Skin of body (tissue), 2 donors: Measurements from ENCODE around the gene CTRB2. TPM values are rescaled to one million over a fixed set of nuclear protein-coding genes. Genes with fewer than 3 reads are reported as not detected.

Source experiments
- DNase-seq: peaks from one replicate; lab custom pipeline; 2025; lab: John Stamatoyannopoulos, UW
- total RNA-seq: library from RNA; depleted of rRNA; stranded (reverse); fragments of >200 nt; gene quantifications from one replicate; pipeline ENCODE4 v1.2.3, GENCODE V29; 2014

CTRB2 gene
- total RNA-seq: not detected

DNA sequence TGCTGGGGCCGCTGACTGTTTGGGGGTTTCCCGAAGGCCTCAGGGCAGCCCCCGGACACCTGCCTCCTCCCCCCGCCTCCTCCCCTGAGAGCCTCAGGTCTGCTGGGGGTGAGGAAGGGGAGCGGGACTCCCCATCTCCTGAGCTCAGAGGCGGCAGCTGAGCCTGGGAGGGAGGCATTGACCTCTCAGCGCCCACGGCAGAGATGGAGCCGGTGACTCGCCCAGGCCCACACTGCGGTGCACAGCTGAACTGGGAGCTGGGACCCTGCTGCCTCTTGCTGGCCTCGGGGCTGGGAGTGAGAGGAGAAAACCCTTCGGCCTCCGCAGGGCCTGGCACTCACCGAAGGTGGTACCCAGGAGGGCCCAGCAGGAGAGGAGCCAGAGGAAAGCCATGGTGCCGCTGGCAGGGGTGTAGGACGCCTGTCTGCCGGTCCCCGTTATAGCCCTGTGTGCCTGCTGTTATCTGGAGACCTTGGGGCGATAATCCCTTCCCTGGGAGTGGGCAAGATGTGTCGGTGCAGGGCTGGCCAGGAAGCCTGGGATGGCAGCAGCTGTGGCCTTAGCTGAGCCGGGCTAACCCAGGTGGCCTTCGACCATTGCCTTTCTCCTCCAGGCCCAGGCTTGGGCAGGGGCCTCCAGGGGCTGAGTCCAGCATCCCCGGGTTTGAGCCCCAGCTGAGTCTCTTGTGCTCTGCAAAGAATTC is at the start of gene CTRB2:
Gene CTRB2 (minus strand): TSS at position 413 of the 703 bp plus-strand sequence. CDS start 20 bp downstream, at position 393.
- DNase-seq: no peak

DNA sequence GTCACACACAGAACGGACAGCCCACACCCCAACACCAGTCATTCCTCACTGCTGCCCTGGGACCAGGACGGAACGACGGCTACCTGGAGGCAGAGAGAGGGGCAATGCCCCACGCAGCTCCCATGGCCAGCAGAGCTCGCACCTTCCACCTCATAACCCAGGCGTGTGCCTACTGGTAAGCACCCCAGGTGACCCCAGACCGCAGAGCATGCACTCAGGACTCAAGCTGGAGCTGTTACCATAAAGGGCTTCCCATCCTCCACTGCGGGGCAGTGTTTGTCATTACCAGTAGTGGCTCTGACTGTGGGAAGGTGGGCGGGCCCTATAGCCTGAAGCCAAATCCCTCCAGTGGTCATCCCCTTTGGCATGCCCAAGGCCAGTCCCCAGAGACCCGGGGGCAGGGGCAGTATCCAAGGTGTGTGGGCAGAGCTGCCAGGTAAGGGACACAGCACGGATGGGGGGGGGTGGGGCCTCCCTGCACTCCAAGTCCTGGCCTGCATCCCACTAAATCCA is 49.2 kb upstream of the CTRB2 start:
- DNase-seq: no peak

DNA sequence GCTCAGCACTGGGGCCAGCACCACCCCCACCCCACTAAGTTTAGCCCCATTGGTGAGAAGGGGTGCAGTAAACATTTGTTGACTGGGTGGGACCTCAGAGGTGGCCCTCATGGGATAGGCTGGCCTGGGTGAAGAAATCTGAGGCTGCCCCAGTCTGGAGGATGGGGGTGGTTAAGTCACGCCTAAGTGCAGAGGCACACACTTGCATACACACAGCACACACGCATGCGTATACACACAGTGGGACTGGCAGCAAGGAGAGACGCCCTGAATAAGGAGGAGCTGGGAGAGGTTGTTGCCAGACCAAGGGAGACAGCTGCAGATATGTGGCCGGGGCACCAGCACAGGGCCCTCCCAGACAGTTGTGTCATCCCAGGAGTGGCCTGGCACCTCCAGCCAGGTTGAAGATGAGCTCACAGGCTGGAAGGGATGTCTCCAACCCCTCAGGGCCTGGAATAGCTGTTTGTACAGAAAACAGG is 47.4 kb upstream of the CTRB2 start:
- DNase-seq: no peak

DNA sequence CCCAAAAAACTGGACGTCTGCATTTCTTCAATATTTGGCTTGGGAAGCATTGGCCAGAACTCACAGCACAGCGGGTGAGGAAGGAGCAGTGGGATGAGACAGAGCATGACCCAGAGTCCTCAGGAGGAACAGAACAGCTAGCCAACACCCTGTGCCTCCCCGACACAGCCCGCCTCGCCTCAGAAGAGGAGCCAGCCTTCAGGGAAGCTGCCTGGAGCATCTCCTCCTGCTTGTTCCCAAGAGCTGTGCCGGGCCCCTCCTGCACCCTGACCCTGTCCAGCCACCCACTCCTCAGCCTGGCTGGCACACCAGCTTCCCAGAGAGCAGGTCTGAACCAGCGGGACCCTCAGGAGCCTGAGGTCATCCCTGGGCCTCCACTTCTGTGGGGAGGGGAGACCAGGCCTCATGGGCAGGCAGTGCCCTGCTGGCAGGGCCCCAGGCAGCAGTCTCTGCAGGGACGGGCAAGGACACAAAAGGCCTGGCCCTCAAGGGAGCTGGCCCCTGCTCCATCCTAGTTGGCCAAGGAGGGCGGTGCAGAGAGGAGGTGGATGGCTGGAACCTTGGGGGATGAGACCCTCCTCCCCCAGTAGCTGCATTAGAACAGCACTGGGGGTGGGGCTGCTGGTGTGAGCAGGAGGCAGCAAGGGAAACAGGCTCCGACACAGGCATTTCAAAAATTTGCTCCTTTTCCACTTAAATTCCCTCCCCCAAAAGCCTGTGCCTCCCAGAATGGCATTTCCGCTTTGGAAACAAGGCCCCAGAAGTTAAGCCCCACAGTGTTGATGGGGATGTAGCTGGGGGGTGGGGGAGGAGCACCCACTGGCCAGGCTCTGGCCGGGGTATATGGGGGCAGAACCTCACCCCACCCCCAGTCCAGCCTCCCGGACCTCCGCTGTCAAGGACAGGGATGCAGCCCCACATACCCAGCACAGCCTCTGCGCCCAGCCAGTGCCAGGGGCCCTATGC is 46.3 kb upstream of the CTRB2 start:
- DNase-seq: no peak

DNA sequence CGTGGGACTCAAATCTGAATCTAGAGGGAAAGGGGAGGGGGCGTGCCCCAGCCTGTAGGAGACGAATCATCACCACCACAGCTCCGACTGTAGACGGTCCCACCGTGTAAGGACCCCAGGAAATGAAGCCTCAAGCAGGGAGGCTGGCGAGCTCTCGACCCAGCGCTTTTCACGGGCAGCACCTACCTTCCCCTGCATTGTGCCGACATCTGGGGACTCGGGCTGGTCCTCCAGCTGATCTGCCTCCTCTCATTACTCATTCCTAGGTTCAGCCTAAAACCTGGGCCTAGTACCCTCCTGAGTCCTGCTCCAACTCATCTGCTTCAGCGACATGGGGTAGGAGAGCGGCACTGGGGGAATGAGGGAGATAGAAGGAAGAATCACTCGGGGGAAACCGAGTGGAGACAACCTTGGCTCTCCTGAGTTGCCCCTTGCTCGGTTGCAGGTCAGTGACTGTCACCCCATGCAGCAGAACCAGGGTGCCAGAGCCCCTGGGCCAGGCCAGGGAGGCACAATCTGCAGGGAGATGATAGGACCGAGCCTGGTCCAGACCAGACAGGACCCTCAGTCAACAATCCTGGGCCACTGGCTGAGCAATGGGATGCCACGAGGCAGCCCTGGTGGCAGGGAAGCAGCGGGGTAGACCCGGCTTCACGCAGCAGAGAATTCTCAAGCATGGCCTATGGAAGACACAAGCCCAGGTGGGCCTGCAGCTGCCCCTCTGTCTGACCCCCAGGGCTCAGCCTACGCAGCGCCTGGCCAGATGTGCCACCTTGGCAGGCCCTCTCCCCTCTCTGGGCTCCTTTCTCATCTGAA is 45.3 kb upstream of the CTRB2 start:
- no peak for DNase-seq

DNA sequence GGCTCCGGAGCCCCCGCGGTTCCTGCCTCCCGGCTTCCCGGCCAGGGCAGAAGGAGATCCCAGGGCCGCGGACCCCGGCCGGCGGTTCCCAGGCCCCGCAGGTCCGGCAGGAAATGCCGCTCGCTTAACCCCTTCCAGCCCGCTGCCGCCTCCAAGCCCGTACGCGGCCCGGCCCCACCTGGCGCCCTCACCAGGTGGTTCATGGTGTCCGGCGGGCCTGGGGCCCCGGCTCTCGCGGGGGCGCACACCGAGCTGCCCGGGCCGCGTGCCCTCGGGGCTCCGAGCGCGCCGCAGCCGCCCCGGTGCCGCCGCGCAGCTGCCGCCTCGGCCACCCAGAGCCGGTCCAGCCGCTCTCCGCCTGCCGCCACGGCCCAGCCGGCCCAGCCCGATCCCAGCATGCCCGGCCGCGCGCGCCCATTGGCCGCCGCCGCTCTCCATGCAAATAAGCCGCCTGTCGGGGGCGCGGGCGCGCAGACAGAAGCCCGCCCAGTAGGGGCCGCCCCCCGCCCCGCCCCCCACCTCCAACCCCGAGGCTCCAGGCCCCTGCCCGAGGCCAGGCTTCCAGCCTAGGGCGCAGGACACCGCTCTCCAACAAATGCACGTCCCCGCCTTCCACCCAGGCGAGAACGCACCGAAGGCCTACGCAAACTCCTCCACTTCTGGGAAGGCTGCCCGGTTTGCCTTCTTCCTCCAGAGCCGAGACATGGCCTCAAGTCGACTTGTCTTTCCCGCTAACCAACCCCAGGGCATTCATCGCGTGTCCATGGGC is 44.5 kb upstream of the CTRB2 start, which contains the start of gene BCAR1:
Gene BCAR1 (minus strand): TSS at position 345 of the 769 bp plus-strand sequence. CDS start 142 bp downstream, at position 203.
- peak; percentile 68 for DNase-seq

DNA sequence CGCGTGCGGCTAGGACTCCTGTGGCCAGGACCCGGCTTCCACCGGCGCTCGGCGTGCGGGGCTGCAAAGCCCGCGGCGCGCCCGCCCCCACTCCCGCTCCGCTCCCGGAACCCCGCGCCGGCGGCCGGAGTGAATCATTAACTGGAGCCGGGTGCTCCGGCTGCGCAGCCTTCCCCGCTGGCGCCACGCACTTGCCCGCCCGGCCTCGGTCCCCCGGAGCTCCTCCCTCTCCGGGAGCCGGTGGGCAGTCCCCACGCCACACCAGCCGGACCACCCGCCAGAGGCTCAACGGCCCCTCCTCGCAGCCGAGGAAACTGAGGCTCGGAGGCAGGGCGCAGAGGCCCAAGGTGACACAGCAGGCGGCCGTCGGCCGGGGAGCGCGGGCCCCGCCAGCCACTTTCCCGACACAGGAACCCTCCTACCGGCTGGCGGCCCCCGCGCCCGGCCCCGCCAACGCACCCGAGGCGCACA is 43.9 kb upstream of the CTRB2 start:
- no peak for DNase-seq

DNA sequence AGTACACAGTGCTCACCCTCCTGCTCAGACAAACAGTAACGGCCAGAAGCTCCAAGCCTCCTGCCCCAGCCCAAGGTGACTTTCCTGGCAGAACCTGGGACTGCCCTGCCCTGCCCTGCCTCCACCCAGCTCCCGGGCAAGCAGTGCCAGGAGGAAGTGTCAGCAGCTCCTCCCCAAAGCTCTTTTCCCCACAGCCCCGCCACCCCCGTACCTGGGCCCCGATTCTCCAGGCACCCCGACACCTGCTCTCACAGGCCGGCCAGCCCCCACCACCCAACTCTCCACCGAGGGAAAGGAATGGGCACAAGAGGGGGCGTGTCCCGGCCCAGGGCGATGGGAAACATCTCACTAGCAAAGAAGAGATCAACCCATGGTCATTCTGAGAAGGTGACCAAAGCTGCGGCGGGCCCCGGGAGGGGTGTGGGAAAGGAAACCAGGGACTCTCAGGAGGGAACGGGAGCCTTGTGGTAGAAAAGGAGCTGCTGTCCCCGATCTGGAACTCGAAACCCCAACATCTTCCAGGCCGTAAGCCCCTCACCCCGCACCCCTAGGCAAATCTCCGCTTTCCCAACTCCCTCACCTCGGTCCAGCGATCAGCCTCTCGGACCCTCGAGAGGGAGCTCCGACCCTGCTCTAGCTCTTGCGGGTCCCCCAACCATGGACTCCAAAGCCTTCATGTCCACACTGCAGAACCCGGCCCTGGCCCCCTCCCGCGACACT is 43.3 kb upstream of the CTRB2 start:
- DNase-seq: no peak

DNA sequence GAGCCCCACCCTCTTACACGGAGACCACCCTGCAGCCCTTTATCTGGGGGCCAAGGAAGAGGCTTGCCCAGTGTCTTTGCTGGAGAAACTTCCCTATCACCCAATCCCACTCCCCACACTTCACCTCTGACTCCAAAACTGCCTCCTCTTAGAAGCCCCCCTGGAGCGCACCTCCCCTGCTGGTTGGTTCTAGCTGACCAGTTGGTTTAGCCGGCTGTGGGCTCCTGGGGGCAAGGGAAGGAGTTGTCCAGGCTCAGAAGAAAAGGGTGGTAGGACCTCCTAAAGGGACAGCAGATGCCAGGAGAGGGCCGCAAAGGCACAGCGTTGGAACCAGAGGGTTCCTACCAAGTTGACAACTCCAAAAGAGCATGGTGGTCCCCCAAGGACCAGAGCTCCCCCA is 42.5 kb upstream of the CTRB2 start:
- DNase-seq: no peak

DNA sequence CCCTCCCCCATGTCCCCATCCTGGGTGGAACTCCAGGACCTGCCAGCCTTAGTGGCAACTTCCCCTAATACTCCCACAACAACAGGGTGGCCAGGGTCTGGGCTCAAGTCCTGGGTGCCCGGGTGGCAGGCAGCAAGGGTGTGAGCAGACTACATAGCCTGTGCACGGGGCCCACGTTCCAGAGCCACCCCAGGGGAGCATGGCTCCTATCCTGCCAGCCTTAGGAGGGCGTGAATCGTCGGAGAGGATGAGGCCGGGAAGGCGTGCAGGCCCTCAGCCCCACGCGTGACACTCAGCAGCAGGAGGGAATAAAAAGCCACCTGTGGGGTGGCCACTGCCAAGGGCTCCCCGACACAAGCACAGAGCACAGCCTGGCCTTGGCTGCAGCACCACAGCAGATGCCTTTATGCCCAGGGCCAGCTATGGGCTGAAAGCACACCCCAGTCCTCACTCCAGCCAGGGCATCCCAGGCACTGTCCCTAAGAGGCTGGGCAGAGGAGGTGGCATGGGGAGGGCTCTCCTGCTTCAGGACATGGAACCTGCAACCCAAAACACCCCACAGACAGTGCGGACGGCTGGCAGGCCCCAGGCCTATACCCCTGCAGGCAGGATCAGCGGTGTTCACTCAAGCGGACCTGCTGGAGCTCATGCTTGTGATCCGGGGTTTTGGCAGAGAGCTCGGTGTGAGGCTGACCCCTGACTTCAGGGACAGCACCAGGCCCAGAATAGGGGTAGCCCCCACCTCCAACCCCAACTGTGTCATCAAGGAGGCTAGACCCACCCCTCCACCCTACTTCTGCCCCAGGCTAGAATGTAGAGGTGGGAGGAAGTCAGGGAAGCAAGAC is 41.8 kb upstream of the CTRB2 start:
- DNase-seq: no peak

DNA sequence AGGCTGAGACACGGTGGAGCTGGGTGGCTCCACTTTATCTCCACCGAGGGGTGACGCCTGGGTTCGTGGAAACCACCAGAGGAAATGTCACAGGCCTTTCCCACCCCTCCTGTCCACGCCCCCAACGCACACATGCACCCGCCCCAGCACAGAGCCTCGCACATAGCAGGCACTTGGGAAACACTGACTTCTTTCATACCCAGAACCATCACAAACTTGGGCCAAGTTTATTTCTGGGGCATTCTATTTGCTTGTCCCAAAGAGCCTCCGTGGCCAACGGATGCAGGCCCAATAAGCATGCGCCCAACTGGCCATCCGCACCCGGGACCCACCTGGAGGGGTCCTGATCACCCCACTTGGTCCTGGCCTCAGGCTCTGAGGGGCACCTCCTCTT is 41.2 kb upstream of the CTRB2 start:
- DNase-seq: no peak

DNA sequence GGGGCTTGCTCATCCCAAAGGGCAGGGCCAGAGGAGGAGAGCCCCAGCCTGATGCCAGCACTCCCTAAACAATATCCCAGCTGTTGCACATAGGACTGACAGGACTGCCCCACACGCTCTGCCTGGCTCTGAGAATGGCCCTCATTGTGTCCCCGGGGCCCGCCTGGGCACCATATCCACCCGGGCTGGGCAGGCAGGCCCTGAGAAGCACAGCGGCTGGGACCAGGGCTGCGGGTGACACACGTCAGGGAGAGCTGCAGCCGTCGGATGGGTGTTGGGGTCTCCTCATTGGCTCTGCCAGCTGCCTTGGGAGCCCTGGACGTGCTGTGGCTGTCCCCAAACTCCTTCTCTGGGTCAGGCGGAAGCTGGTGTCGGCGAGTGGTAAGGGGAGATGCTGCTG is 40.3 kb upstream of the CTRB2 start:
- DNase-seq: no peak

DNA sequence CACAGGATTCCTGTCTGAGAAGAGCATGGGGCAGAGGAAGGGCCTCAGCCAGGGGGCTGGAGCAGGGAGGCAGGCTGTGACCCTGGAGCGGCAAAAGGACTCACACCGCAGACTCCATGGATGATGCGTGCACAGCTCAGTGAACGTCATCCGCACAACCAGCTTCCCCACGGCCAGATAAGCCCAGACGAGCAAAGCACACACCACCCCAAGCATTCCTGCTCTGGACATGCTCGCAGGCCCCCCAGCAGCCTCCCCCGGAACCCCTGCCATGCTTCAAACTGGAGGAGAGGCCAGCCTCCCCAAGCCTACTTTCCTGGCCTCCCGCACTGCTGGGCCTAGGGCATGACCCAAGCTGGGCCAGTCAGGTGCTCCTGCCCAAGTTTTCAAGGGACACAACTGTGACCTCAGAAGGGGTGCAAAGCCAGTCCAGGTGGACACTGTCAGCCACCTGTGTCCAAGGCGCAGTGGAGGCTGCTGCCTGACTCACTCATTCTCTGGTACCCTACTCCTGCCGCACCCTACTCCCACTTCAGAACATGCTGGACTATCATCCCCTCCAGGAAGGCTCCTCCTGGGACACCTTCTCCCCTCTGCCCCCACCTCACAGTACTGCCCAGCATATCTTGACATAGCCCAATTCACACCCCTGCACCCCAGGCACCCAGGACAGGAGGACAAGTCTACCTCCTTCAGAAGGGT is 39.7 kb upstream of the CTRB2 start:
- DNase-seq: no peak

DNA sequence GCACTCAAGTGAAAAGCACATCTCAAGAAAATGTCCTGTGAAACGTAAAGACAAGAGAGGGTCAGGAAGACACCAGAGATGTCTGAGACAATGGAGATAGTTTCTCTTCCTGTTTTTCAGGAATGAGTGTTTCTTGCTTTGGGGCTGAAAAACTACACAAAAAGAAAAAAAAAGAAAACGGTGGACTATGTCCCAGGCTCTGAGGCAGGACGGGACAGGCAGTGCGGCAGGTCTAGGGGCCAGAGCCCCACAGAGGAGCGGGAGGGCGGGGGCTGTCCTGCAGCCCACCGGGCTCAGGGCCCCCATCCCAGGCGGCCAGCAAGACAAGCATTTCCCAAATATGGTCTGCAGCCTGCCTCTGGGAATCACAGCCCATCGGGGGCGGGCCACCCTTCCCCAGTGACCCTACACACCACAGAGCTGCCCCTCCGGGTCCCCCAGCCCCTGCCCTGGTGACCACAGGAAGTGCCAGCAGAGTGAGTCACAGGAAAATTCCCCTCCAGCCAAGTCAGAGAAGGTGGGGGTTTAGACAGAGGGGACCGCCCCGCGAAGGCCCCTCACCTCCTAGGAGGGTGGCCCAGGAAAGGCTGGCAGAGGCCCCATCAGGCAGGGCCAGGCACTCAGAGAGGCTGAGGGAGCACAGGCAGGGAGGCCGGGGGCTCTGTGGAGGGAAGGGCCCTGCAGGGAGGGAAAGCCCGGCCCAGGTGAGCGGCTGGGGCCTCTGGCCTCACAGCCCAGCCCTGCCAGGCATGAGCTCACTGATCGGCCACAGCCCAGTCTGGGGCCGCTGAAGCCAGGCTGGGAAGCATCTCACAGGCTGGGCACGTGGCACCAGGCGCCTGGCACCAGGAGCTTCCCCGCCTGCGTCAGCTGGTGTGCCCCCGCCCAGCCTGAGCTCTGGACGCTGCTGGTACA is 38.1 kb upstream of the CTRB2 start:
- DNase-seq: peak; percentile 51

DNA sequence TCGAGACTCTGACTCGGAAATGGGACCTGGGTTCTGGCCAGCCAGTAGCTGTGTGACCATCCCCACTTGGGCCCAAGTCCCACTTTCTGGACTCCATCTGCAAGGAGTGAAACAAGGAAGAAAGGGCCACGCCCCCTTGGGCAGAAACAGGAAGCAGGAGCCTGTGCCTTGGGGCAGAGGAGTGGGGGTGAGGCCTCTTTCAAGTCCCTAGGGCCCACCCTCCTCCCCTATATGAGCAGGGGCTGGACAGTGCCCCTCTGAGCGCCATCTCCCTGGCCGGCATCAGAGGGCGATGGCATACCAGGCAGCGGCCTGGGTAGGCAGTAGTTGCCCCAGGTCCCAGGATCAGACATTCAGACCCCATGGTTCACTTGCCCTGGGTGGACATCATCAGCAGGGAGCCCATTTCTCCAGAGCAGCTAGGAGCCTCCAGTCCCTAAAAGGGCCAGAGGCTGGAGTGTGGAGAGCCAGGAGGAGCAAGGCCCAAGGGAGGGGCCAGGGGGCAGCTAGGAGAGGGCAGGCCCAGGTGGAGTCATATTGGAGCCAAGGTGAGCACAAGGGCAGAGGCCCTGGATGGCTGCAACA is 37.4 kb upstream of the CTRB2 start:
- no peak for DNase-seq

DNA sequence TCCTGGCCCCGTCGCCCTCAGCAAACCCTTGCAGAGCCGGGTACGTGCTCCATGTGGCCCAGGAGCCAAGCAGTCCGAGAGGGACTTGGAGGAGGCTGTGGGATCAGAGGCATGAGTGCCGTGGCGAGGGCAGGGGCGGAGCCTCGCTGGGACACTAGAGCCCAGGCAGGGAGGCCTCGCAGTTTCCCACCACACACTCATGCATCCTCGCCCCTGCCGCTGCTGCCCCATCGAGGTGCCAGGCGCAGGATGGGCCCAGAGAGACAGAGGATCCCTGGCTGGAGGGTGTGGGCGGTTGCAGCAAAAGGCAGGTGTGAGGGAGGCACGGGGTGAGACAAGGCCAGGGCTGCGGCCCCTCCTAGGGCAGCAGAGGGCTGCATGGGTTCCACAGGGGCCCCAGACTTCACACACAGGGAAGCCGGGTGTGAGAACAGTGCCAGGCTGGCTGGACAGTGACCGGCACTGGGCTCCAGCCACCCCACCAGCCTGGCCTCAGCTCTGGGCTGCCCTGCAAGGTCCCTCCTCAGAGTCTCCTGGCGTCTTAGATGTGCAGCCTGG is 36.8 kb upstream of the CTRB2 start:
- DNase-seq: no peak
